ENCODE results near the gene TBX5.

TBX5 gene

DNA sequence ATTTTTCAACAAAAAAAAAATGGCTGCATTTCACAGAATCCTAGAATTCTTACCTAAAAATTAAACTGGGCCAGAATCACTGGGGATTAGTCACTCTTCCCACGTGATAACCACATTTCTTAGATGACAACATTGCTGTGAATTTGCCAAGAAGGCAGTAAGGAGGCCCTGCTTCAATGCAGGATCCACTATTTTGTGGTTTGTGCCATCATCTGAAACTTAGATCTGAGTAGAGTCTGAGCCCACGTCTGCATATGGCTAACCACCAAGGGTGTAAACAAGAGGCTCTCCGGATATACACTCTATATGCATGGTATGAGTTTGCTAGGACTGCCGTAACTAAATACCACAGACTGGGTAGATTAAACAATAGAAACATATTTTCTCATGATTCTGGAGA lies 24.4 kb upstream of the TBX5 start:
- no peak for DNase-seq

DNA sequence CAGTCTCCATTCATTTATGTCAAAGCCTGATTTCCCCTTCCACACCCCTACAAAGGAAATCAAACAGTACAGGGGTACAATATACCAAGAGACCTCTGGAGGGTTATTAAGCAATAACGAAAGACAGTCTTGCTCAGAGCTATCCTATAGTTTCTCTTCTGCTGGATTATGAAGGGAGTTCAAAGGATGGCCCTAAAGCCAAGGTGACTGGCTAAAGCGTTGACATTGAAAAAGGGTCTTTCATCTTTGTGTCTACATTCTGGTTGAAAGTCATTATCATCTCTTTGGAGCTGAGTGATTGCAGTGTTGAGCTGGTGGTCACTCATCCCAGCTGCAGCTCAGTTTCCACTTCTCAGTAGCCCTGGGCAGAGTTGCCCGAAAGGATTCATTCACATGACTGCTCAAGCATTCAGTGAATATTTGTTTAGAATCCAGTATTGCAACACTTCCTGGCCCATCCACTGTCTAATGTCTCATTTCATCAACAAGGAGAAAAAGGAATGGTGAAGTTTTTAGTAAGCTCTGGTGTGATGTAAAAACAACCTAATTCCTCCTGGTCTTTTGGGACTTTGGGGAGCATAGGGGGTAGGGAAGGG lies 19.2 kb upstream of the TBX5 start:
- DNase-seq = no peak

DNA sequence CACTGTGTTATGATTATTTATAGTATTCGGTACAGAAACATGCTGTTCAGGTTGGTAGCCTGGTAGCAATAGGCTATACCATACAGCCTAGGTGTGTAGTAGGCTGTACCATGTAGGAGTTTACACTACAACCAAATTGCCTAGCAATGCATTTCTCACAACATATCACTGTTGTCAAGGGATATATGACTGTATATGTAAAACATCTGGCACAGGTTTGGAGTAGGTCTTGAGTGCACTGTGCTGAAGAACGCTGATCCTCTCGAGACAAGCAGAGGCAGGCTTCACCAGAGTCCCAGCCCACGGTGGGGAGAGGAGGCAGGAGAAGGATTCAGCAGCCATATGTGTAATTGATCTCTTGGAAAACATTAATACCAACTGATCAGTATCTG lies 15.0 kb upstream of the TBX5 start:
- DNase-seq = no peak

- DNase-seq = no peak
These were observed 14.4 kb upstream of the TBX5 start for GRCh38 chr12:114420182-114420943.

- DNase-seq = no peak
These were observed 10.1 kb upstream of the TBX5 start for GRCh38 chr12:114416028-114416427.

DNA sequence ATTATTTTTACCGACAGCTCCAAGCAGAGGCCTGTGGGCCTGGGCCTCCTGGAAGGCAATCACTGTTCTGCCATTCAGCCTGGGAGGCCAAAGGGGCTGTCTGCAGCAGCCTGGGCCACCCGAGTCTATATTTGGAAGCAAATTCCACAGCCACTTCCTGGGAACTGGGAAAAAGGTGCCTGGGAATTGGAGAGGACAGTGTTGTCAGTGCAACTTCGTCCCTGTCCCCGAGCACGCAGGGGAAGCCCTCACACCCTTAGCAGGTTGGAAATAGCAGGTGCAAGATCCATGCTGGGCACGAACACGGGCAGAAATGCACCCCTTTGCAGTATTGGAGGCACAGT lies 9.6 kb upstream of the TBX5 start:
- no peak for DNase-seq

- no peak for DNase-seq
These were observed 9.1 kb upstream of the TBX5 start for GRCh38 chr12:114414866-114415524.

DNA sequence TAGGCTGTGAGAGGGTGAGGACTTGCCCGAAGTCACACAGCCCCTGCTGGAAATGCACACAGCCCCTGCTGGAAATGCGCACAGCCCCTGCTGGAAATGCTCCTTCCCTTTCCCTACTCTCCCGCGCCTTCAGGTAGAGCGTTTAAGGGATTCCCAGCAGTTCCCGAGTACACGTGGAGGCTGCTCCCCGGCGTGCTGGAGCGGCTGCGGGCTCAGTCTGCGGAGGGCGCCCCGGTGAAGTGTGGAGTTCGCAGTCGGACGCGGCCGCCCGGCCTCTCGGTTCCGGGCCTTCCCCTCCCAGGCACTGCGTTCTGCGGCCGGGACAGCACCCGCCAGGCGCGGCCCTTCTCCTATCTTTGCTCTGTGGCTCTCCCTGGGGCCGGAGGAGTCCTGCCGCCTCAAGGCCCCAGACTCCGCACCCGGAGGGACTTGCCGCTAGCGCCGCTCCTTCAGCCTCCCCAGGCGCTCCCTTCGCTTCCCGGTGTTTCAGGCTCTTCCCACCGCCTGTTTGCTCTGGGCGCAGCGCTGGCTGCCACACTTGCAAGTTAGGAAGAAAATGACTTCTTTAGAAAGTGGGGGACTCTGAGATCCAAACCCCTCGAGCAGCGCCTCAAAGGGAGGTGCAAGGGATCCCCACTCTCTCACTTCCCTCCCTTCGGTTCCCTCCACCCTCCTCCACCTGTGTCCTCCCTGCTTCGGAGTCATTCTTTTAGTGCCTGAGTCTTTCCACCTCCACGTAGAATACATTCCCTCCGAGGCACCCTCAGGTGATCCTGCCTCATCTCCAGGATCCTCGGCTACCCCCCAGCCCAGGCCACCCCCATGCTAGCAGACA lies 8.3 kb upstream of the TBX5 start:
- no peak for DNase-seq

DNA sequence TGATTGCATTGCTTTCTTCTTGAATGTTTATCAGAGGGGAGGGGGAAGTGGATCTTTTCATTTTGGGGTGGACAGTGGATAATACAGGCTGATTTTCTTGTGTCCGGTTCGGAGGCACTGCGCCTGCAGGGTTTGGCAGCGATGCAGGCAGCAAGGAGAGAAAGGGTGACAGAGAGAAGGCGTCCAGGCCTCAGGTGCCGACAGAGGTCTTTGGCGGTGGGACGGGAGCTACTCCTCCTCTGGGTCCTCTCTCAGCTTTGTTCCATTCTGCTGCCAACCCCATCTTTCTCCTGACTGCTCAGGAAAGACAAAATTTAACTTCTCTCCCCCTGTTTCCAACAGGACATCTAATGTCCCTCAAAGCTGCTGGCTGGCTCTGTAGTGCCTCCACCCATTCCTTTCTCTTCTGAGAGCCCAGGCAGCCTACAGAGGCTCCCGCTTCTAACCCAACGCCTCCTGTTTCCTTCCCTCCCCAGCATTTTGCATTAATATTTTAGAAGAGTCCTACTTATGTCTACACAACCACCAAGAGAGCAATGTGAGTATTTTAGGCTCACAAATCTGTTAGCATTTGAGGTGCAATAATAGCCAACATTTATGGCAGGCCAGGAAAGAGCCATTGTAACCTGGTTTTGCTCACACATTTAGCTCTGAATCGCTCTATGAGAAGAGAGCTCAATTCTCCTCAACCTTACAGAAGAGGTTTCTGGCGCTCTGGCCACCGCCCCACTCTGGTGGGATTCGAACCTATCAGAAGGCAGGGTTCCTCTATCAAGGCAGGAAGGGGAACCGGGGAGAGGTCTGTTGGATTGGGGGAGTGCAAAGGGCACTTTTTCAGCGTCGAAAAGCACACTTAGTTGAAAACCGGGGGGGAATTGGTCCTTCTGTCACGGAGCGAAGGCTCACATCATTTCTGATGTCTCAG lies 7.1 kb upstream of the TBX5 start:
- no peak for DNase-seq

DNA sequence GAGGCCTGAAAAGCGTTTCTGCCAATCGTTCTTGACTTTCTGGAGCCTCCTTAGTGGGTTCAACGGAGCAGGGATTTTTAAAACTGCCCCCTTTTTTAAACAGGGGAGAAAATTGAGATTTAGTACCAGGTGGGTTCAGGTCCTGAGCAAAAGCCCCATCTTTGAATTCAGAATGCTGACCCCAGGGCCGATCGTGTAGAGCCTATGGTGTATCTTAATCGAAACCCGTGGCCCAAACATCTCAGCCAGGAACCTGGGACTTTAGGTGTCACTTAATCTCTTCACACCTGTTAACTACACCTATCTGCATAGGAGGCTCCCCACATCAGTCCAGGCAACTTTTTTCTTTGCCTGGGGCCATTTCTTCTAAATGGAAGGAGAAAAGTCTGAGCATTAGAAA lies 6.4 kb upstream of the TBX5 start:
- DNase-seq = no peak

DNA sequence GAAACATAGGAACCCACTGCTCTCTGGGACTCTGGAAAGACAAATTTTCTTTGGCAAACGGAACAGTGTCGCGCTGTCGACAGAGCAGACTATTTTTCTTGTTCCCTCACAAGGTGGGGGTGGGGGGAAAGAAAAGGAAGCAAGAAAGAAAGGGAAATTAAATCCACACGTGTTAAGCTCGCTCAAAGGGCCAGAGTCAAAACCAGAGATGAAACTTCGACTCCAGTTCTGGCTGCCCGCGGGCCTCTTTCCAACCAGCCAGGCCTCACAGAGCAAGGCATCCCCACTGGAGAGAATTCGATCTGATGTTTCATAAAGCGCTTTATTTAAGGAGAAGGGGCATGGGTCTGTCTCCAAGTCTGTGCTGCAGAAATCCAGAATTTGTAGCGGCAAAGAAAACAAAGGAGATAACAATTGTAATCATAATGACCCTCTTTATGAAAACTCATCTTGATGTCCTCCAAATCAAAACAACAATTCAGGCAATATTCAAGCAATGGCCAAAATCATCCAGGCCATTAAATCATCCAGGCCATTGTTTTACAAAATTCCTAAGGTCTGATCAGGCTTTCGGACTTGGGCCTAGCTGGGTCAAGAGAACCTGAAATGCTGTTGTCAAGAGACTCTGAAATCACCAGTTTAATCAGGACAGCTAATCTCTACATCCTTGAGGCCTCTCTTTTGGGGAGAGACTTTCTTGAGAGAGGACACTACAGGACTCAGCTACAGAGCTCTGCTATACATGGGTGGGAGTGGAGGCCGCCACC lies 5.3 kb upstream of the TBX5 start:
- DNase-seq = no peak

DNA sequence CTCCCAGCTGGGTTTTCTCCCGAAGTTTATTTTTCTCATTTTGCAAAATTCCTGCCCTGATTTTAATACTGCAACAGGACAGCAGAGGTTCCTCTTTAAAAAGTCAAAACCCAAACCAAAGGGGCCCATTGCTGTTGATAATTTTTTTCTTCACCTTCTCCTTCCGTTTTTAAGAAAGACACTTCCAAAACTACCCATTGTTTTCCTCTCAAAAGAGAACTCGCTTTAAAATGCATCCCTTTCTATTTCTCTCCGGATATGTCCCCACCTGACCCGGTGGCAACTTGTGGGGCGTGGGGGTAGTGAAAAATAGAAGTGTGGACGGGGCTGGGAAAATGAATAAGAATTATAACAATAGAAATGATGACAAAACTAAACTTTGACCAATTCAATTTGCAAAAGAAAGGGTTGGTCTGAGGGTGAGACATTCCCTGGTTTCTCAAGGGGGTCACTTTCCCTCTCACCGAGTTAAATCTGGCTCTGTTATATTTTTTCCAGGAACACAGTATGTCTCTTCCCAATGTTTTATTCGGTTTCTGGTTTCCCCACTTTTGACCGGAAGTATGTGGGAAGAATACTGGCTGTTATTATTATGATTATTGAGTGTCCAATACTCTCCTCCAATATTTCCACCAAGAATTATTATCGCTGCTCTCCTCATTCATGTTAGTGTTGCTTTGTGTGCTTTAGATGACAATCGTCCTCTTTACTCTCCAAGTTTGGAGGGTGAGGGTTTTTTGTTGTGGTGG lies 4.1 kb upstream of the TBX5 start:
- DNase-seq = no peak

- DNase-seq = no peak
These were observed 3.2 kb upstream of the TBX5 start for GRCh38 chr12:114408886-114409851.

GRCh38 chr12:114408471-114408885 lies 2.5 kb upstream of the TBX5 start:
- no peak for DNase-seq

DNA sequence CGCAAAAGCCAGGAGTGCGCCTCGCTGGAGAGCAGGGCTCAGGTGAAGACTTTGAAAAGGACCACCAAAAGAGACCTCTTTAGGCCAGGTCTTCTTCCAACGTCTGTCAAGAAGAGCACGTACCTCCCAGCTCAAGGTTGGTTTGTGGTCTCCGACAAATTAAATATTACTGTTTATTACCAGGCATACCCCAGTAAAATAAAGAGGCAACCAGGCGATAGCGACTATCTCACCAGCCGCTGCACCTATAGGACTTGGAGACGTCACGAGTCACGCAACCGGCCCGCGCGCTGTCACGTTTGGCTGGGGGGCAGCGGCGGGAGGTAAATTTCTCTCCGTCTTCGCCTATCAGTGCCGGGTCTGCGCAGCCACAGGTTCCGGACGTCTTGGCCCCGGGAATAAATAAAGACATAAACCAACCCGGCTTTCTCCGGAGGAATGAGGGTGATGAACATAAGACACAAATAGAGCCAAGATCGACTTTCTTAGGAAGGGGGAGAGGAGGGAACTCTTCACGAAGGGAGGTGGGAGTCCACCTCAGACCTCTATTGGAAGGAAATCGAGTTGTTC lies 2.0 kb upstream of the TBX5 start:
- DNase-seq = no peak

DNA sequence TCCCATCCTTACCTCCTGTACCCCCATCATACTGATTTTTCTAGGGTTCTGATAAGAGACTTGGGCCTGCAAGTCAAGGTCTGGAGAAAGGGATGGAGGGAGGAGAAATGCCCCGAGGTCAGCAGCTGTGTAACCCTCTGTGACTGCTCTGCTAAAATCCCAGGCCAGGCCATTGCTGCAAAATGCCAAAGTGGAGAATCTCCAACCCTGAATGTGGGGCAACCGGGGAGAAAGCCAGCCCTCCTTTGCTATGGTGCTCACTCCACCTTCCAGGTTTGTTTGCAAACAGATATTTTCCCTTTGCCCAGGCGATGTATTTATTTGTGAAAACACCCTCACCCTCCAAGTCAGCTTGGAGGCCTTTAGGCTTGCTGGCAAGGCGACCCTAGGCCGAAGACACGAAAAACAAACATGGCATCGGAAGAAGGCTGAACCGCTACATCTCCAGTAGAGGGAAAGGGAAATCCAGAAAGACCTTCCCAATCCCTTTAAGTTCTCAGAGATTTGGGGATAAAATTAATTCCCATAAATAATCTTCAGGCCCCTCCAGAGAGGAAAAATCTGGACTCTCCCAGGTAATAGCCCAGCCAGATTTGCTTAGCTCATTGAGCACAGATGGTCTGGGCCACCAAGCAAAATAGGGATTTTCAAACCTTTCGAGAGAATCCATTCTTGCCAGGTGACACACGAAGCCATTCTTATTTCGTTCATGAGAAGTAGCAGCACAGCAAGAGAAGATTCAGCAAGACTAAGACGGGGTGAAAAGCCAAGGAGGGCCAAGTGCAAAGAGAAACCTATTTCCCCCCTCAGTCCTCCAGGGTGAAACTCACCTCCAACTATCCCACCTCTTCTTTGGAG lies 1.3 kb upstream of the TBX5 start:
- DNase-seq = no peak

DNA sequence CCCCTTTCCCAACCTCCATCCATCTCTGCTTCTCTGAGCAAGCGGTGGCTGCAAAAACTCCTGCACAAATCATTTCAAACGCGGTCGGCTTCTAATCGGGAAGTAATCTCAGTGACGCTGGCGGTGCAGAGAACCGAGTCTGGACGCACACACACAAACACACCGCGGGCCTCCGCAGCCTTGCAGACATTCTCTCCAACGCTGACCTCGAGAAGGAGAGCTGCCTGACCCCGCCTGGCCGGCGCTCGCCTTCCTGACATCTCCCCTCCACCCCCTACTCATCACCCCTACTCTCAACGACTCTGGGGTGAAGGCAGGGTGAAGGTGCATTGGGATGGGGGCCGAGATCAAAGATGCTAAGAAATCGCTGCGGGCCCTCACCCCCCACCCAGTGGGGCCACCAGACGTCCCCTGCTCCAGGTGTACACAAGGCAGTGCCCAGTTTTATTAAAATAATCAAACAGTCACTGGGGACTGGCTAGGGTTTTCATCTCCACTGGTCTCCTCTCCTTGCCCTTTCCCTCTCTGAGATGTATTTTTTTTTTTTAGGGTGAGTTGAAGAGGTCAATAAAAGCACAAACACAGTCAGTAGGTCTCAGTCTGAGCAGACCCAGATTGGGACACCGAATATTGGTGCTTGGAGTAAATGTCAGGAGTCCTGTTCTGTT lies 506 bp upstream of the TBX5 start:
- no peak for DNase-seq
